PC-3 (cell line): ENCODE measurements around the gene LGALS7. TPM values are rescaled to one million over a fixed set of nuclear protein-coding genes. Genes with fewer than 3 reads are reported as not detected.

ENCODE experiments used
- ATAC-seq: fragments of 200-7000 bp; cut with Tn5 transposase; 2 replicates; pipeline ENCODE4 v1.9.1; 2020; ENCODE audit warnings: mild to moderate bottlenecking, moderate library complexity
- BruUV-seq: library from RNA; stranded (reverse); fragments of 400-500 nt; replicated peaks from 2 replicates; lab custom pipeline; 2021; lab: Mats Ljungman, UMichigan
- CTCF ChIA-PET: fragments of 300-600 bp; sonication (Branson Sonifier 250); formaldehyde crosslinking; loops from one replicate; lab custom pipeline; 2022; ENCODE audit warnings: antibody characterized with exemption; lab: Charles Lee
- POLR2A ChIA-PET: fragments of 300-600 bp; sonication (Branson Sonifier 250); formaldehyde crosslinking; loops from one replicate; lab custom pipeline; 2022; ENCODE audit warnings: antibody characterized with exemption; ENCODE audit not compliant: unreplicated experiment; lab: Charles Lee
- DNase-seq: peaks from one replicate; pipeline ENCODE4 v3.0.0-alpha.2; 2015
- H2AFZ ChIP-seq: fragments of 300-600 bp; sonication (generic); 2 replicates; pipeline ENCODE4 v1.6.0; 2016; ENCODE audit warnings: antibody characterized with exemption, low read length
- H3F3A ChIP-seq: fragments of 300-600 bp; sonication (generic); one replicate; pipeline ENCODE4 v1.6.0; 2017; ENCODE audit warnings: antibody characterized with exemption, low read length, control low read depth, mild to moderate bottlenecking; ENCODE audit not compliant: unreplicated experiment
- H3K27ac ChIP-seq: fragments of 300-600 bp; sonication (generic); 2 replicates; pipeline ENCODE4 v1.5.1; 2016; ENCODE audit warnings: mild to moderate bottlenecking, low read length
- H3K27me3 ChIP-seq: fragments of 300-600 bp; sonication (generic); 2 replicates; pipeline ENCODE4 v1.6.1; 2016; ENCODE audit warnings: low read length, mixed read lengths
- H3K36me3 ChIP-seq: fragments of 300-600 bp; sonication (generic); 2 replicates; pipeline ENCODE4 v1.6.1; 2016; ENCODE audit warnings: low read depth, mixed run types, low read length, mixed read lengths
- H3K4me1 ChIP-seq: fragments of 300-600 bp; sonication (generic); 2 replicates; pipeline ENCODE4 v1.5.1; 2016; ENCODE audit warnings: low read length; ENCODE audit not compliant: insufficient read depth
- H3K4me2 ChIP-seq: fragments of 300-600 bp; sonication (generic); 2 replicates; pipeline ENCODE4 v1.6.0; 2016; ENCODE audit warnings: low read length
- H3K4me3 ChIP-seq: fragments of 300-600 bp; sonication (generic); 2 replicates; pipeline ENCODE4 v1.5.1; 2016; ENCODE audit warnings: mild to moderate bottlenecking, low read length, mixed read lengths
- H3K79me2 ChIP-seq: fragments of 300-600 bp; sonication (generic); 2 replicates; pipeline ENCODE4 v1.6.1; 2017; ENCODE audit warnings: low read length, mixed read lengths
- H3K9ac ChIP-seq: fragments of 300-600 bp; sonication (generic); 2 replicates; pipeline ENCODE4 v1.6.0; 2016; ENCODE audit warnings: mild to moderate bottlenecking, low read length
- H3K9me2 ChIP-seq: fragments of 300-600 bp; sonication (generic); replicated peaks from 2 replicates; pipeline ENCODE4 v1.6.1; 2016; ENCODE audit warnings: mixed run types, low read length, mixed read lengths
- H3K9me3 ChIP-seq: fragments of 300-600 bp; sonication (generic); 2 replicates; pipeline ENCODE4 v1.6.1; 2016; ENCODE audit warnings: low read length, mixed read lengths
- H4K20me1 ChIP-seq: fragments of 300-600 bp; sonication (generic); 2 replicates; pipeline ENCODE4 v1.6.1; 2016; ENCODE audit warnings: low read length, mixed read lengths
- EZH2 ChIP-seq: fragments of 300-600 bp; sonication (generic); IDR thresholded peaks from one replicate; pipeline ENCODE4 v1.6.1; 2017; ENCODE audit warnings: antibody characterized with exemption, mild to moderate bottlenecking, low read length; ENCODE audit not compliant: unreplicated experiment
- EZH2phosphoT487 ChIP-seq: fragments of 300-600 bp; sonication (generic); IDR thresholded peaks from 2 replicates; pipeline ENCODE4 v1.6.1; 2018; ENCODE audit warnings: mild to moderate bottlenecking, antibody characterized with exemption, low read length, borderline replicate concordance
- intact Hi-C: fragments of 100-400 bp; cut with micrococcal nuclease; formaldehyde crosslinking; loops from 2 replicates; pipeline ENCODE4 v1.9.0; 2023
- total RNA-seq: library from RNA; depleted of rRNA; stranded (reverse); fragments of >200 nt; gene quantifications from 2 replicates; pipeline ENCODE4 v1.2.3, GENCODE V29; 2014
- TF ChIP-seq, protein P1 (sequence below): fragments of 300-600 bp; sonication (generic); conservative IDR thresholded peaks from 2 replicates; pipeline ENCODE4 v1.5.1; 2017; ENCODE audit warnings: antibody characterized with exemption, low read depth, mild to moderate bottlenecking, low read length

LGALS7 gene
- total RNA-seq, 1 experiment from 2014 or later = not detected

DNA sequence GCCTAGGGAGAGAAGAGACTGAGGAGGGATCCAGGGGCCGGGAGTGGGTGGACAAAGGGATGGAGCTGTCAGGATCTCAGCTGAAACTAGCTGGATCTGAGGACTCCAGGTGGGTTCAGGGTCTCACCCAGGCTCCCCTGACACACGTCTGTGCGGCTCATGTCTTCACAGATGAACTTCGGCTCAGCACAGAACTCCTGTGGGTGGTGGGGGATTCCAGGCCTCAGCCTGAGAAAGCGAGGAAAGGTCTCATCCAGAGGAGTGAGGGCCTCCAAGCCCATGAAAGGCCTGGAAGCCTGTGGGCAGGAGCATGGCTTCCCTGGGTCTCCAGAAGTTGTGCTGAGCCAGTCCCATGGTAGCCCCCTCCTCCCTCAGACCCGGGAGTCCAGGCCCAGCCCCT is 30.4 kb downstream of the LGALS7 start:
- Histone ChIP-seq H3K4me2 (no peak overlapping the region), H3K79me2 (no peaks in the 10 kb centered on the region), H3K4me1 (no peaks in the 10 kb centered on the region), H3K9me2 (no peaks in the 10 kb centered on the region), H2AFZ (no peak overlapping the region), H3K4me3 (no peak overlapping the region), H3F3A (no peaks in the 10 kb centered on the region), H3K27ac (no peak overlapping the region), H3K36me3 (no peaks in the 10 kb centered on the region), H3K27me3 (no peaks in the 10 kb centered on the region), H4K20me1 (no peaks in the 10 kb centered on the region), H3K9ac (no peak overlapping the region), H3K9me3 (no peaks in the 10 kb centered on the region)
- POLR2A ChIA-PET = no interaction called here
- BruUV-seq = no TSS peak
- DNase-seq (no peak), ATAC-seq (no peak)
- TF ChIP-seq, protein P1, sequence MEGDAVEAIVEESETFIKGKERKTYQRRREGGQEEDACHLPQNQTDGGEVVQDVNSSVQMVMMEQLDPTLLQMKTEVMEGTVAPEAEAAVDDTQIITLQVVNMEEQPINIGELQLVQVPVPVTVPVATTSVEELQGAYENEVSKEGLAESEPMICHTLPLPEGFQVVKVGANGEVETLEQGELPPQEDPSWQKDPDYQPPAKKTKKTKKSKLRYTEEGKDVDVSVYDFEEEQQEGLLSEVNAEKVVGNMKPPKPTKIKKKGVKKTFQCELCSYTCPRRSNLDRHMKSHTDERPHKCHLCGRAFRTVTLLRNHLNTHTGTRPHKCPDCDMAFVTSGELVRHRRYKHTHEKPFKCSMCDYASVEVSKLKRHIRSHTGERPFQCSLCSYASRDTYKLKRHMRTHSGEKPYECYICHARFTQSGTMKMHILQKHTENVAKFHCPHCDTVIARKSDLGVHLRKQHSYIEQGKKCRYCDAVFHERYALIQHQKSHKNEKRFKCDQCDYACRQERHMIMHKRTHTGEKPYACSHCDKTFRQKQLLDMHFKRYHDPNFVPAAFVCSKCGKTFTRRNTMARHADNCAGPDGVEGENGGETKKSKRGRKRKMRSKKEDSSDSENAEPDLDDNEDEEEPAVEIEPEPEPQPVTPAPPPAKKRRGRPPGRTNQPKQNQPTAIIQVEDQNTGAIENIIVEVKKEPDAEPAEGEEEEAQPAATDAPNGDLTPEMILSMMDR = no peak
- TF ChIP-seq EZH2phosphoT487 = no peak
- no peak for TF ChIP-seq EZH2
- intact Hi-C loops = no loop called here
- CTCF ChIA-PET = no interaction called here

DNA sequence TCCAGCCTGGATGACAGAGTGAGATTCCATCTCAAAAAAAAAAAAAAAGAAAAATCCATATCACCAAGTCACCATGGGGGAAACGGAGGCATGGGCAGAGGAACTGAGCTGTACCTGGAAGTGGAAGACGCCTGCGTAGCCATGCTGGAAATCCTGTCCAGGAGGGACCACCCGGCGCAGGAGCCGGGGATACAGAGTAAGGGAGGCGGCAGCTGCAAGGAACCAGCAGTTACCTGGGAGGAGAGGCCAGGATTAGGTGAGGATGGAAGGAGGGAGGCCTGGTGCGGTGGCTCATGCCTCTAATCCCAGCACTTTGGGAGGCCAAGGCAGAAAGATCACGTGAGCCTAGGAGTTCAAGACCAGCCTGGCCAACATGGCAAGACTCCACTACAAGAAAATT is 31.0 kb downstream of the LGALS7 start:
- no peaks in the 10 kb centered on the region for H3K36me3 ChIP-seq
- no peak overlapping the region for H2AFZ ChIP-seq
- TF ChIP-seq, protein P1 = no peak
- no peak for TF ChIP-seq EZH2
- TF ChIP-seq EZH2phosphoT487 = no peak
- no peaks in the 10 kb centered on the region for H3K9me2 ChIP-seq
- ATAC-seq (no peak), DNase-seq (no peak)
- no peak overlapping the region for H3K9ac ChIP-seq
- POLR2A ChIA-PET = no interaction called here
- no peaks in the 10 kb centered on the region for H3K9me3 ChIP-seq
- H4K20me1 ChIP-seq = no peaks in the 10 kb centered on the region
- H3K27me3 ChIP-seq = no peaks in the 10 kb centered on the region
- no peak overlapping the region for H3K4me2 ChIP-seq
- H3K4me1 ChIP-seq = no peaks in the 10 kb centered on the region; the same call in 1 of the 2 replicates
- CTCF ChIA-PET = no interaction called here
- BruUV-seq = no TSS peak
- intact Hi-C loops = no loop called here
- no peaks in the 10 kb centered on the region for H3F3A ChIP-seq
- no peaks in the 10 kb centered on the region for H3K79me2 ChIP-seq
- no peak overlapping the region for H3K27ac ChIP-seq
- no peak overlapping the region for H3K4me3 ChIP-seq

DNA sequence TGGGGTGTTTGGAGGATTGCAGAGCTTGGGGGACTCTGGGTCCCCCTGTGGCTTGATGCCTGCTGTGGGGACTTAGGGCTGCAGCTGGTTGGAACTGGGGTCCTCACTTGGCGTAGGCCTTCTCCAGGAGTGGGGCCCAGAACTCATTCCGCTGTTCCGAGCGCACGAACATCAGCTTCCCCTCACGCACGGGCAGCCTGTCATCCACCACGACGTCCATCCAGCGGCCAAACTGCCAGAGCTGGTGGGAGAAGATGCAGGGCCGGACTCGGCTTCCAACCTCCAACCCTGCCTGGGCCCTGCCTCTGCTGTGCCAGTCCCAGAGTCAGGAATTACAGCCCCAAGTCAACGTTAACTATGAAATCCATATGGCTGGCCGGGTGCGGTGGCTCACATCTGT is 31.6 kb downstream of the LGALS7 start:
- Histone ChIP-seq H2AFZ (no peak overlapping the region), H4K20me1 (no peaks in the 10 kb centered on the region), H3K79me2 (no peaks in the 10 kb centered on the region), H3K36me3 (no peaks in the 10 kb centered on the region), H3K9me3 (no peaks in the 10 kb centered on the region), H3K4me2 (no peak overlapping the region), H3K4me1 (no peaks in the 10 kb centered on the region; the same call in 1 of the 2 replicates), H3F3A (no peaks in the 10 kb centered on the region), H3K27ac (no peak overlapping the region), H3K9ac (no peak overlapping the region), H3K4me3 (no peak overlapping the region), H3K9me2 (no peaks in the 10 kb centered on the region), H3K27me3 (no peaks in the 10 kb centered on the region)
- ChIA-PET POLR2A (no interaction called here), CTCF (no interaction called here)
- intact Hi-C loops = no loop called here
- no TSS peak for BruUV-seq
- DNase-seq = no peak
- no peak for TF ChIP-seq EZH2phosphoT487
- TF ChIP-seq EZH2 = no peak
- TF ChIP-seq, protein P1 = no peak
- no peak for ATAC-seq
